Measurements from ENCODE around the gene RPL18A.
"Not testable (repeated sequence)": the region's sequence is repeated elsewhere in the genome, so short reads cannot be mapped to it uniquely, and the experiment has no call there.

Gene RPL18A

DNA sequence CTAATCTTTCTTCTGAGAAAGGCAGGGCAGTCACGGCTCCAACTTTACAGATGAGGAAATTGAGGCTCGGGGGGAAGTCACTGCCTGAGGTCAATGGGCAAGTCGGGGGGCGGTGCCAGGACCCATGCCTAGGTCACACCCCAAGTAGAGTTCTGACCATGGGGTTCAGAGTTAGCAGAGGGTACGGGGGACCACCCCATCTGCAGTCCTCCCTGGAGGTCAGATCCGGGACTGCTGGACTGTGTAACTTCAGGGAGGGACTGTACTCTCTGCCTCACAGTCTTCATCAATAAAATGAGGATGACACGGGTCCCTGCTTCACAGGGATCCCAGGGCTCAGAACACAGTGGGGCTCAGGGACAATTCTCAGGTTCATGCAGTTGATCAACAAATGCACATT, 19.8 kb downstream of the RPL18A start:
- Histone ChIP-seq H3K9ac (ENCODE audit: low read depth in 1 of 2, low read length in 2 of 2) (no peak overlapping the region), H3K9me3 (ENCODE audit: control insufficient read depth in 1 of 2, low read length in 2 of 2) (no peaks in the 10 kb centered on the region), H3K27ac (ENCODE audit: low read depth, low read length) (no peak overlapping the region), H3K36me3 (ENCODE audit: control insufficient read depth in 1 of 2, insufficient read depth in 2 of 2, low read length in 2 of 2) (no peaks in the 10 kb centered on the region), H3K4me1 (ENCODE audit: control insufficient read depth in 1 of 2, insufficient read depth in 2 of 2, low read length in 2 of 2) (no peaks in the 10 kb centered on the region), H3K4me3 (ENCODE audit: low read depth in 1 of 2, low read length in 2 of 2) (no peak overlapping the region), H3K27me3 (ENCODE audit: control insufficient read depth in 1 of 2, insufficient read depth in 2 of 2, low read length in 2 of 2) (peaks cover 4 to 5% of the 10 kb centered on the region in 2 donors)

DNA sequence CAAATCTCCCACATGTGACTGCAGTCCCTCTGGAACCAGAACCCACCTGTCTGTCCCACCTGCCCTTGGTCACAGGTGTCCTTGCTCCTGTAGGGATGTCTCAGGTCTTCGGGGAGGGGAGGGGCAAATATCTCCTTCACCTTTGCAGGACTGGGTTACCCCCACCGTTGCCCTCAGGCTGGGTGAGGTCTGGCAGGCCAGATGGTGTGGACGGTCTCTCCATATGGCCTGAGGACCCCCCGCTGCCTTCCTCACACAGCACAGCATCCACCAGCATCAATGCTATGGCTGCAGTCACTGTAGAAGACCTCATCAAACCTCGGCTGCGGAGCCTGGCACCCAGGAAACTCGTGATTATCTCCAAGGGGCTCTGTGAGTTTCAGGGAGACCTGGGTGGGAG, 22.0 kb downstream of the RPL18A start:
- Histone ChIP-seq H3K4me1 (ENCODE audit: control insufficient read depth in 1 of 2, insufficient read depth in 2 of 2, low read length in 2 of 2) (no peaks in the 10 kb centered on the region), H3K9me3 (ENCODE audit: control insufficient read depth in 1 of 2, low read length in 2 of 2) (no peaks in the 10 kb centered on the region), H3K27me3 (ENCODE audit: control insufficient read depth in 1 of 2, insufficient read depth in 2 of 2, low read length in 2 of 2) (no peaks in the 10 kb centered on the region), H3K9ac (ENCODE audit: low read depth in 1 of 2, low read length in 2 of 2) (no peak overlapping the region), H3K36me3 (ENCODE audit: control insufficient read depth in 1 of 2, insufficient read depth in 2 of 2, low read length in 2 of 2) (no peaks in the 10 kb centered on the region), H3K27ac (ENCODE audit: low read depth, low read length) (no peak overlapping the region), H3K4me3 (ENCODE audit: low read depth in 1 of 2, low read length in 2 of 2) (no peak overlapping the region)

DNA sequence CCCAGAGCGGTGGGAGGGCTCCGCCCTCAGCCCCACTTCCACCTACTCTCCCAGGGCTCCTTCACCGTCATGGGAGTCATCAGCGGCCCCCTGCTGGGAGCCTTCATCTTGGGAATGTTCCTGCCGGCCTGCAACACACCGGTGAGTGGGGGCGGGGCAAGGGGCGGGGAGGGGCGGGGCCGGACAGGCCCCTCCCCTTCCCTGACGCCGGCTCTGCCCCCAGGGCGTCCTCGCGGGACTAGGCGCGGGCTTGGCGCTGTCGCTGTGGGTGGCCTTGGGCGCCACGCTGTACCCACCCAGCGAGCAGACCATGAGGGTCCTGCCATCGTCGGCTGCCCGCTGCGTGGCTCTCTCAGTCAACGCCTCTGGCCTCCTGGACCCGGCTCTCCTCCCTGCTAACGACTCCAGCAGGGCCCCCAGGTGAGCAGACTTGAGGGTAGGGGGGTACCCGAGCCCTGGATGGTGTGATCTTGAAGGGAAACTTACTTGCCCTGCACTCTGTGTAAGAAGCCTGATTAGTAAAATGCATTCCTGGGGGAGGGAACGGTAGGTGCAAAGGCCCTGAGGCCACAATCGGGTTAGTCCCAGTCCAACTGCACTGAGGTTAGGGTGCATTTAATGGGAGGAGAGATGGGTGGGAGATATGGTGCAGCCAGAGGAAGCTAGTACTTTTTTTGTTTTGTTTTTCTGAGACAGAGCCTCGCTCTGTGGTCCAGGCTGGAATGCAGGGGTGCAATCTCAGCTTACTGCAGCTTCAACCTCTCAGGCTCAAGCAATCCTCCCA, 24.1 kb downstream of the RPL18A start:
- H3K9ac ChIP-seq (ENCODE audit: low read depth in 1 of 2, low read length in 2 of 2): no peak overlapping the region
- H3K9me3 ChIP-seq (ENCODE audit: control insufficient read depth in 1 of 2, low read length in 2 of 2): no peaks in the 10 kb centered on the region
- no peaks in the 10 kb centered on the region for H3K4me1 ChIP-seq (ENCODE audit: control insufficient read depth in 1 of 2, insufficient read depth in 2 of 2, low read length in 2 of 2)
- H3K27me3 ChIP-seq (ENCODE audit: control insufficient read depth in 1 of 2, insufficient read depth in 2 of 2, low read length in 2 of 2): no peaks in the 10 kb centered on the region
- no peaks in the 10 kb centered on the region for H3K36me3 ChIP-seq (ENCODE audit: control insufficient read depth in 1 of 2, insufficient read depth in 2 of 2, low read length in 2 of 2)
- no peak overlapping the region for H3K4me3 ChIP-seq (ENCODE audit: low read depth in 1 of 2, low read length in 2 of 2)
- no peak overlapping the region for H3K27ac ChIP-seq (ENCODE audit: low read depth, low read length)

- H3K4me1 ChIP-seq (ENCODE audit: control insufficient read depth in 1 of 2, insufficient read depth in 2 of 2, low read length in 2 of 2): no peaks in the 10 kb centered on the region
- H3K9me3 ChIP-seq (ENCODE audit: control insufficient read depth in 1 of 2, low read length in 2 of 2): no peaks in the 10 kb centered on the region
- H3K4me3 ChIP-seq (ENCODE audit: low read depth in 1 of 2, low read length in 2 of 2): no peak overlapping the region
- no peak overlapping the region for H3K27ac ChIP-seq (ENCODE audit: low read depth, low read length)
- H3K27me3 ChIP-seq (ENCODE audit: control insufficient read depth in 1 of 2, insufficient read depth in 2 of 2, low read length in 2 of 2): no peaks in the 10 kb centered on the region
- H3K36me3 ChIP-seq (ENCODE audit: control insufficient read depth in 1 of 2, insufficient read depth in 2 of 2, low read length in 2 of 2): no peaks in the 10 kb centered on the region
- H3K9ac ChIP-seq (ENCODE audit: low read depth in 1 of 2, low read length in 2 of 2): no peak overlapping the region
Observed at GRCh38 chr19:17886515-17886914, 26.8 kb downstream of the RPL18A start.

GRCh38 chr19:17887221-17887620, 27.5 kb downstream of the RPL18A start:
- not testable (repeated sequence) for H3K4me1 ChIP-seq (ENCODE audit: control insufficient read depth in 1 of 2, insufficient read depth in 2 of 2, low read length in 2 of 2); H3K36me3 ChIP-seq (ENCODE audit: control insufficient read depth in 1 of 2, insufficient read depth in 2 of 2, low read length in 2 of 2); H3K9ac ChIP-seq (ENCODE audit: low read depth in 1 of 2, low read length in 2 of 2); H3K27me3 ChIP-seq (ENCODE audit: control insufficient read depth in 1 of 2, insufficient read depth in 2 of 2, low read length in 2 of 2); H3K9me3 ChIP-seq (ENCODE audit: control insufficient read depth in 1 of 2, low read length in 2 of 2); H3K27ac ChIP-seq (ENCODE audit: low read depth, low read length); H3K4me3 ChIP-seq (ENCODE audit: low read depth in 1 of 2, low read length in 2 of 2)

- Histone ChIP-seq H3K27ac (ENCODE audit: low read depth, low read length) (no peak overlapping the region), H3K27me3 (ENCODE audit: control insufficient read depth in 1 of 2, insufficient read depth in 2 of 2, low read length in 2 of 2) (no peaks in the 10 kb centered on the region), H3K4me1 (ENCODE audit: control insufficient read depth in 1 of 2, insufficient read depth in 2 of 2, low read length in 2 of 2) (no peaks in the 10 kb centered on the region)
Observed at GRCh38 chr19:17888260-17888659, 28.6 kb downstream of the RPL18A start.

GRCh38 chr19:17889609-17890214, 30.0 kb downstream of the RPL18A start:
- no peaks in the 10 kb centered on the region for H3K36me3 ChIP-seq (ENCODE audit: control insufficient read depth in 1 of 2, insufficient read depth in 2 of 2, low read length in 2 of 2)
- no peak overlapping the region for H3K9ac ChIP-seq (ENCODE audit: low read depth in 1 of 2, low read length in 2 of 2)
- H3K27ac ChIP-seq (ENCODE audit: low read depth, low read length): no peak overlapping the region
- no peak overlapping the region for H3K4me3 ChIP-seq (ENCODE audit: low read depth in 1 of 2, low read length in 2 of 2)
- no peaks in the 10 kb centered on the region for H3K4me1 ChIP-seq (ENCODE audit: control insufficient read depth in 1 of 2, insufficient read depth in 2 of 2, low read length in 2 of 2)
- H3K27me3 ChIP-seq (ENCODE audit: control insufficient read depth in 1 of 2, insufficient read depth in 2 of 2, low read length in 2 of 2): no peaks in the 10 kb centered on the region
- no peaks in the 10 kb centered on the region for H3K9me3 ChIP-seq (ENCODE audit: control insufficient read depth in 1 of 2, low read length in 2 of 2)

More at GRCh38 chr19:17888260-17888659, 28.6 kb downstream of the RPL18A start:
- no peak overlapping the region for H3K9ac ChIP-seq (ENCODE audit: low read depth in 1 of 2, low read length in 2 of 2)
- H3K36me3 ChIP-seq (ENCODE audit: control insufficient read depth in 1 of 2, insufficient read depth in 2 of 2, low read length in 2 of 2): no peaks in the 10 kb centered on the region
- H3K9me3 ChIP-seq (ENCODE audit: control insufficient read depth in 1 of 2, low read length in 2 of 2): no peaks in the 10 kb centered on the region
- no peak overlapping the region for H3K4me3 ChIP-seq (ENCODE audit: low read depth in 1 of 2, low read length in 2 of 2)

DNA sequence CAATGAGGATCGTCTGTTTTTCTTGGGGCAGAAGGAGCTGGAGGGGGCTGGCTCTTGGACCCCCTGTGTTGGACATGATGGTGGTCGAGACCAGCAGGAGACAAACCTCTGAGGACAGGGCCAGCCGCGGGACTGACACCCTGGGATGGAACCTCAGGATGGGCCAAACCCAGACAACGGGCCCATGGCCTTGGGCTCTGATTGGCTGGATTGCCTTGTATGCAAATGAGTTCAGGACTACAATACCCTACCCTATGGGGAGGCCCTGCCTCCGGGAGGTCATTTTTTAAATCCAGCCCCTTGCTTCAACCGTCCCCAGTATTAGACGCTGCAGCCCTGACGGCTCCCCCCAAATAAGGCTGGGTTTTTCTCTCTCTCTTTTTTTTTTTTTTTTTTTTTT, 34.1 kb downstream of the RPL18A start:
- Histone ChIP-seq H3K4me1 (ENCODE audit: control insufficient read depth in 1 of 2, insufficient read depth in 2 of 2, low read length in 2 of 2) (no peaks in the 10 kb centered on the region), H3K9ac (ENCODE audit: low read depth in 1 of 2, low read length in 2 of 2) (no peak overlapping the region), H3K27me3 (ENCODE audit: control insufficient read depth in 1 of 2, insufficient read depth in 2 of 2, low read length in 2 of 2) (no peaks in the 10 kb centered on the region), H3K36me3 (ENCODE audit: control insufficient read depth in 1 of 2, insufficient read depth in 2 of 2, low read length in 2 of 2) (no peaks in the 10 kb centered on the region), H3K9me3 (ENCODE audit: control insufficient read depth in 1 of 2, low read length in 2 of 2) (no peaks in the 10 kb centered on the region), H3K4me3 (ENCODE audit: low read depth in 1 of 2, low read length in 2 of 2) (no peak overlapping the region), H3K27ac (ENCODE audit: low read depth, low read length) (no peak overlapping the region)

GRCh38 chr19:17902701-17903100, 43.0 kb downstream of the RPL18A start:
- Histone ChIP-seq H3K27ac (ENCODE audit: low read depth, low read length) (no peak overlapping the region), H3K4me3 (ENCODE audit: low read depth in 1 of 2, low read length in 2 of 2) (no peak overlapping the region), H3K27me3 (ENCODE audit: control insufficient read depth in 1 of 2, insufficient read depth in 2 of 2, low read length in 2 of 2) (peaks cover 0 to 3% of the 10 kb centered on the region in 2 donors), H3K9ac (ENCODE audit: low read depth in 1 of 2, low read length in 2 of 2) (no peak overlapping the region), H3K4me1 (ENCODE audit: control insufficient read depth in 1 of 2, insufficient read depth in 2 of 2, low read length in 2 of 2) (no peaks in the 10 kb centered on the region), H3K36me3 (ENCODE audit: control insufficient read depth in 1 of 2, insufficient read depth in 2 of 2, low read length in 2 of 2) (no peaks in the 10 kb centered on the region), H3K9me3 (ENCODE audit: control insufficient read depth in 1 of 2, low read length in 2 of 2) (peaks cover 0 to under 1% of the 10 kb centered on the region in 2 donors)

- H3K27me3 ChIP-seq (ENCODE audit: control insufficient read depth in 1 of 2, insufficient read depth in 2 of 2, low read length in 2 of 2): no peaks in the 10 kb centered on the region
- H3K4me3 ChIP-seq (ENCODE audit: low read depth in 1 of 2, low read length in 2 of 2): no peak overlapping the region
- no peaks in the 10 kb centered on the region for H3K4me1 ChIP-seq (ENCODE audit: control insufficient read depth in 1 of 2, insufficient read depth in 2 of 2, low read length in 2 of 2)
- H3K9me3 ChIP-seq (ENCODE audit: control insufficient read depth in 1 of 2, low read length in 2 of 2): peaks cover 6 to 11% of the 10 kb centered on the region in 2 donors
- H3K9ac ChIP-seq (ENCODE audit: low read depth in 1 of 2, low read length in 2 of 2): no peak overlapping the region
- no peaks in the 10 kb centered on the region for H3K36me3 ChIP-seq (ENCODE audit: control insufficient read depth in 1 of 2, insufficient read depth in 2 of 2, low read length in 2 of 2)
- no peak overlapping the region for H3K27ac ChIP-seq (ENCODE audit: low read depth, low read length)
Observed at GRCh38 chr19:17908244-17908643, 48.5 kb downstream of the RPL18A start.

Measured in duodenal mucosa (tissue), 2 donors.